ENCODE measurements around the gene NKAIN4.

GRCh38 chr20:63253065-63253437 lies 1.2 kb downstream of the NKAIN4 start:
- no peak for TF ChIP-seq YY1 (IDR thresholded peaks at IDR 0.05; ENCODE audit: low read depth)
- TF ChIP-seq RAD21 (IDR thresholded peaks at IDR 0.05; ENCODE audit: low read depth): no peak
- no peak for TF ChIP-seq MAX (IDR thresholded peaks at IDR 0.05)
- TF ChIP-seq CREB1 (IDR thresholded peaks at IDR 0.05; ENCODE audit: low read depth): no peak
